Thoracic aorta (tissue), 2 donors: Measurements from ENCODE around the gene CXCL16. TPM values are rescaled to one million over a fixed set of nuclear protein-coding genes. Genes with fewer than 3 reads are reported as not detected.

Experiments
- ATAC-seq: fragments of 150-250 bp; one replicate; pipeline ENCODE4 v1.8.0; 2017; ENCODE audit warnings: low read depth; ENCODE audit not compliant: insufficient number of reproducible peaks, low FRiP score
- DNase-seq: peaks from one replicate; pipeline ENCODE4 v3.0.0-alpha.2; 2020; ENCODE audit warnings: low spot score
- H3K27ac ChIP-seq, 2 donors: fragments of 200-600 bp; sonication (generic); 1 replicate in 1 of 2; 2 replicates in 1 of 2; pipeline ENCODE4 v1.5.1; 2016; ENCODE audit warnings: mild to moderate bottlenecking in 2 of 2, moderate library complexity in 2 of 2
- H3K27me3 ChIP-seq: fragments of 200-600 bp; sonication (generic); replicated peaks from 2 replicates; pipeline ENCODE4 v1.6.0; 2016; ENCODE audit warnings: mild to moderate bottlenecking; ENCODE audit not compliant: insufficient read depth
- H3K36me3 ChIP-seq: fragments of 200-600 bp; sonication (generic); one replicate; pipeline ENCODE4 v1.5.1; 2016
- H3K4me1 ChIP-seq, 2 donors: fragments of 200-600 bp; sonication (generic); 1 replicate in 1 of 2; 2 replicates in 1 of 2; pipeline versions ENCODE4 v1.5.1 to v1.6.0; 2016; ENCODE audit warnings: low read depth in 2 of 2, mild to moderate bottlenecking in 1 of 2; ENCODE audit not compliant: control insufficient read depth in 1 of 2
- H3K4me3 ChIP-seq: fragments of 200-600 bp; sonication (generic); 2 replicates; pipeline ENCODE4 v1.5.1; 2016; ENCODE audit warnings: mild to moderate bottlenecking
- H3K9me3 ChIP-seq: fragments of 200-600 bp; sonication (generic); 2 replicates; pipeline ENCODE4 v1.5.1; 2016
- total RNA-seq, 2 donors: library from RNA; depleted of rRNA; stranded (reverse); fragments of >200 nt; gene quantifications; one replicate each; pipeline versions ENCODE4 v1.1.0 to v1.2.3, GENCODE V29; 2016
- TF ChIP-seq, protein P1 (sequence below): fragments of 200-600 bp; sonication (generic); IDR thresholded peaks from one replicate; pipeline ENCODE4 v1.5.1; 2019; ENCODE audit warnings: antibody characterized with exemption

CXCL16 gene
- total RNA-seq, 2 donors from 2014 or later = 27.6 to 41.7 TPM

DNA sequence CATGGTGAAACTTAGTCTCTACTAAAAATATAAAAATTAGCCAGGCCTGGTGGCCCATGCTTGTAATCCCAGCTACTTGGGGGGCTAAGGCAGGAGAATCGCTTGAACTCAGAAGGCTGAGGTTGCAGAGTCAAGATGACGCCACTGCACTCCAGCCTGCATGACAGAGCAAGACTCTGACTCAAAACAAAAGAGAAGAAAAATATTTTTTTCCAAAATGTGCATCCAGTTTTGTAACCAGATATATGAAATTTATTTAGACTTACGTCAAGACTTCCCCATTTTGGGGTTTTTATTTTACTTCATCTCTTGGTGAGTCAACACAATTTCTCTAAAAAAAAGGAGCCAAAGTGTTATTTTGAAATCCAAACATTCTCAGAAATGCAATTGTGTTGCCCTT is 26.5 kb upstream of the CXCL16 start:
- Histone ChIP-seq H3K9me3 (no peaks in the 10 kb centered on the region), H3K27ac (peak overlapping the region in 1 of 2 donors; percentile 52), H3K4me3 (no peak overlapping the region), H3K36me3 (no peaks in the 10 kb centered on the region), H3K4me1 (no peaks in the 10 kb centered on the region), H3K27me3 (no peaks in the 10 kb centered on the region)
- TF ChIP-seq, protein P1, sequence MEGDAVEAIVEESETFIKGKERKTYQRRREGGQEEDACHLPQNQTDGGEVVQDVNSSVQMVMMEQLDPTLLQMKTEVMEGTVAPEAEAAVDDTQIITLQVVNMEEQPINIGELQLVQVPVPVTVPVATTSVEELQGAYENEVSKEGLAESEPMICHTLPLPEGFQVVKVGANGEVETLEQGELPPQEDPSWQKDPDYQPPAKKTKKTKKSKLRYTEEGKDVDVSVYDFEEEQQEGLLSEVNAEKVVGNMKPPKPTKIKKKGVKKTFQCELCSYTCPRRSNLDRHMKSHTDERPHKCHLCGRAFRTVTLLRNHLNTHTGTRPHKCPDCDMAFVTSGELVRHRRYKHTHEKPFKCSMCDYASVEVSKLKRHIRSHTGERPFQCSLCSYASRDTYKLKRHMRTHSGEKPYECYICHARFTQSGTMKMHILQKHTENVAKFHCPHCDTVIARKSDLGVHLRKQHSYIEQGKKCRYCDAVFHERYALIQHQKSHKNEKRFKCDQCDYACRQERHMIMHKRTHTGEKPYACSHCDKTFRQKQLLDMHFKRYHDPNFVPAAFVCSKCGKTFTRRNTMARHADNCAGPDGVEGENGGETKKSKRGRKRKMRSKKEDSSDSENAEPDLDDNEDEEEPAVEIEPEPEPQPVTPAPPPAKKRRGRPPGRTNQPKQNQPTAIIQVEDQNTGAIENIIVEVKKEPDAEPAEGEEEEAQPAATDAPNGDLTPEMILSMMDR = no peak
- DNase-seq (no peak), ATAC-seq (no peak)

DNA sequence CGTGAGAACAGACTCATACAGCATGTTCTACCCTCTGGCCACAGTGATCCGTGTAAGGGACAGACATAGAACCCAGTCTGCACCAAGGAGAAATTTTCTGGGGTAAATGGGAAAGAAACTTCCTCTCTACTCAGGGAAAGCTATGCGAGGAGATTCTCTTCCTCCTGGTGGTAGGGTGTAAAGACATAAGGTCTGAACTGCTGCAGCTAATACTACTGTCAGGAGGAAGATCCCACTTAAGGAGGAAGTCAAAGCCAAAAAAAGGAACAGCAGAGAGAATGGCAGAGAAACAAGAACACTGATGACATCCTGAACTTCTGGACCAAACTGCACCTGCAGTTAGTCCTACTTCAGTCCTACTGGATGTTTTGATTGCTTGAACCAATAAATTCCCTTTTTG is 24.9 kb upstream of the CXCL16 start:
- Histone ChIP-seq H3K9me3 (no peaks in the 10 kb centered on the region), H3K36me3 (no peaks in the 10 kb centered on the region), H3K4me3 (no peak overlapping the region), H3K27ac (peak overlapping the region in 1 of 2 donors; percentile 22), H3K27me3 (no peaks in the 10 kb centered on the region), H3K4me1 (no peaks in the 10 kb centered on the region)
- no peak for ATAC-seq
- no peak for DNase-seq
- TF ChIP-seq, protein P1 = no peak

DNA sequence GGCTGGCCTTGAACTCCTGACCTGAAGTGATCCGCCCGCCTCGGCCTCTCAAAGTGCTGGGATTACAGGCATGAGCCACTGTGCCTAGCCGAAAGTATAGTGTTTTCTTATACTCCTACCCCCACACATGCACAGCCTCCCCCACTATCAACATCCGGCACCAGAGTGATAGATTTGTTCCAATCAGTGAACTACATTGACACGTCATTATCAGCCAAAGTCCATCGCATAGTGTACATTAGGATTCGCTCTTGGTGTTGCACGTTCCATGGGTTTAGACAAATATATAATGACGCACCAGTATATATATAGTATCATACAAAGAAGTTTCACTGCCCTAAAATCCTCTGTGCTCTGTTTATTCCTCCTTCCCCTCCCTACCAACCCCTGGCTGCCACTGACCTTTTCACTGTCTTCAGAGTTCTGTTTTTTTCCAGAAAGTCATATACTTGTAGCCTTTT is 20.1 kb upstream of the CXCL16 start:
- no peaks in the 10 kb centered on the region for H3K27me3 ChIP-seq
- H3K27ac ChIP-seq = no peak overlapping the region
- no peaks in the 10 kb centered on the region for H3K36me3 ChIP-seq
- ATAC-seq = no peak
- H3K4me1 ChIP-seq = no peaks in the 10 kb centered on the region
- DNase-seq = no peak
- H3K9me3 ChIP-seq = no peaks in the 10 kb centered on the region
- TF ChIP-seq, protein P1 = no peak
- H3K4me3 ChIP-seq = no peak overlapping the region

DNA sequence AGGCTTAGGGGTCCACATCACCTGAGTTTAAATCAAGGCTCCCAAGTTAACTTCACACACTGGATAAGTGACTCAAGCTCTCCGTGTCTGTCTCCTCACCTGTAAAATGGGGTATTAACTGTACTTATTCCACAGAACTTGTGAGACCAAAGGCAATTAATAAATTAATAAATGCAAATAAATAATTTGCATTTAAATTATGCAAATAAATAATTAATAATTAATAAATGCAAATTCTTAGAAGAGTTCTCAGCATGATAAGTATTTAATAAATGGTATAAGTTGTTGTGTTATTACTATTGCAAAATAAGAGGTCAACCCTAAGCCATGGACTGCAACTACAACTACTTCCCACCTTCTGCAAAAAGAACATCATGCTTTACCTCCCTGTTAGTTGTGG is 13.7 kb upstream of the CXCL16 start:
- DNase-seq = no peak
- no peaks in the 10 kb centered on the region for H3K27me3 ChIP-seq
- TF ChIP-seq, protein P1 = no peak
- no peak overlapping the region for H3K4me3 ChIP-seq
- H3K36me3 ChIP-seq = no peaks in the 10 kb centered on the region
- ATAC-seq = no peak
- H3K9me3 ChIP-seq = no peaks in the 10 kb centered on the region
- H3K4me1 ChIP-seq = no peaks in the 10 kb centered on the region
- no peak overlapping the region for H3K27ac ChIP-seq

DNA sequence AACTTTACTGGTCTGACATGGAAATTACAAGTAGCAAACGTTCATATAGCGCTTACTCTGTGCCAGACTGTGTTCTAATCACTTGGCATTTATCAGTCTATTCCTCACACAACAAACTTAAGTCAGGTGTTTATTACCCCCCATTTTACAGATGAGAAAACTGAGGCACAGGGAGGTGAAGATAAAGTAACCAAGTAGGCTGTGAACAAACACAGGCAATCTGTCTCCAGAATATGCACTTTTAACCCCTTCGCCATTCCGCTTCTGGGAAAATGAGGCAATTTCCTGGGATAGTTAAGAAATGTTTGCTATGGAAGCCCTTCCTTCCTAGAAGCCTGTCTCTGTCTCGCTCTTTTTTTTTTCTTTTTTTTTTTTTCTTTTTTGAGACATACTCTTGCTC is 12.2 kb upstream of the CXCL16 start:
- H3K4me1 ChIP-seq = no peaks in the 10 kb centered on the region
- no peak overlapping the region for H3K4me3 ChIP-seq
- ATAC-seq (no peak), DNase-seq (no peak)
- H3K27ac ChIP-seq = no peak overlapping the region
- TF ChIP-seq, protein P1 = no peak
- no peaks in the 10 kb centered on the region for H3K9me3 ChIP-seq
- H3K27me3 ChIP-seq = no peaks in the 10 kb centered on the region
- H3K36me3 ChIP-seq = no peaks in the 10 kb centered on the region
